ENCODE measurements around the gene MYO1F.
"Not testable (repeated sequence)": the region's sequence is repeated elsewhere in the genome, so short reads cannot be mapped to it uniquely, and the experiment has no call there.

Gene MYO1F

DNA sequence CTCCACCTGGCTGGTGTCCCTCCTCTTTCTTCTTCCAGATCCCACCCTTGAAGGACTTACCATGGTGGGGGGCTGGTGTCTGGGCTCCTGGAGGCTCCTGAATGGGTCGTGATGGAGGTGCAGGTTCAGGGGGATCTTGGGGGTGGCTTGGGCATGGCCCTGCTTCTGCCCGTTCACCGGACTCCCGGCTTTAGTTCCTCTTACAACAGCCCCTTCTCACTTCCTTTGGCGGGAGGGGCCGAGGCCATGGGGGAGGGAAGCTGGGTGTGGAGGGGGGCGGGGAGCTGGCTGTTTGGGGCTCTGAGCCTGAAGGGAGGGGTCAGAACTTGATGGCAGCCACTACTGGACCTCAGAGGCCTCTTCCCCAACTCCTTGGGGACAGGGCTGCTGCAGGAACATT, at the start of gene MYO1F:
MYO1F (minus strand) TSS at position 196 of the 400 bp plus-strand sequence; CDS start at position 63, 133 bp downstream.
- no peak for DNase-seq (ENCODE audit: low read depth)

DNA sequence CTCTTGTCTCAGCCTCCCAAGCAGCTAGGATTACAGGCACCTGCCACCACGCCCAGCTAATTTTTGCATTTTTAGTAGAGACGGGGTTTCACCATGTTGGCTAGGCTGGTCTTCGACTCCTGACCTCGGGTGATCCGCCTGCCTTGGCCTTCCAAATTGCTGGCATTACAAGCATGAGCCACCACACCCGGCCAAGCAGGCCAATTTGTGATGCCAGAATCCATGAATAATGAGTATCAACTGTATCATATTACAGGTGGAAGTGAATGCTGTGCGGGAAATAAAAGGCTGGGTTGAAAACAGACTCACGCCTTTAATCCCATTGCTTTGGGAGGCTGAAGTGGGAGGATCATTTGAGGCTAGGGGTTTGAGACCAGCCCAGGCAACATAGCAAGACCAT, 49.6 kb upstream of the MYO1F start:
- DNase-seq (ENCODE audit: low read depth) = no peak

DNA sequence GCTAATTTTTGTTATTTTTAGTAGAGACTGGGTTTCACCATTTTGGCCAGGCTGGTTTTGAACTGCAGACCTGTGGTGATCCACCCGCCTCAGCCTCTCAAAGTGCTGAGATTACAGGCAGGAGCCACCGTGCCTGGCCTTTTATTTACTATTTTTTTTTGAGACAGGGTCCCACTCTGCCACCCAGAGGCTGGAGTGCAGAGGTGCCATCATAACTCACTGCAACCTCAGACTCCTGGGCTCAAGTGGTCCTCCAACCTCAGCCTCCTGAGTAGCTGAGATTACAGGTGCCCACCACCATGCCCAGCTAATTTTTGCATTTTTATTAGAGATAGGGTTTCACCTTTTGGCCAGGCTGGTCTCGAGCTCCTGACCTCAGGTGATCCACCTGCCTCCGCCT, 45.6 kb upstream of the MYO1F start:
- not testable (repeated sequence) for DNase-seq (ENCODE audit: low read depth)

GRCh38 chr19:8618751-8619150, 41.5 kb upstream of the MYO1F start:
- DNase-seq (ENCODE audit: low read depth) = no peak

DNA sequence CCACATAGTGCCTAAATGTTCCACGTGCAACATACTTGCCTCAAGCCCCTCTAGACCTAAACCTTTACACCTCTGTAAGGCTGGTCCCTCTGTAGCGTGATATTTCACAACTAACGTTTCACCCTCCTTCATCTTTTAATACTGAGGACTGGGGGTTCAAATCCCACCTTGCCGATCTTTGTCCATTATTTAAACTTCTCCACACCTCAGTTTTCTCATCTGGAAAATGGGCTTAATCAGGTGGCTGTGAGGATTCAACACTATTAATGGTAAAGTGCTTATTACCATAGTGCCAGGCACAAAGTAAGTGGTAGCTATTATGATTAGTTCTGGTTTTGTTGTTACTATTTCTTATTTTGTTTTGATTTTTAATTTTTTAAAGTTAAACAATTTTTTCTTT, 40.7 kb upstream of the MYO1F start:
- DNase-seq (ENCODE audit: low read depth) = no peak

DNA sequence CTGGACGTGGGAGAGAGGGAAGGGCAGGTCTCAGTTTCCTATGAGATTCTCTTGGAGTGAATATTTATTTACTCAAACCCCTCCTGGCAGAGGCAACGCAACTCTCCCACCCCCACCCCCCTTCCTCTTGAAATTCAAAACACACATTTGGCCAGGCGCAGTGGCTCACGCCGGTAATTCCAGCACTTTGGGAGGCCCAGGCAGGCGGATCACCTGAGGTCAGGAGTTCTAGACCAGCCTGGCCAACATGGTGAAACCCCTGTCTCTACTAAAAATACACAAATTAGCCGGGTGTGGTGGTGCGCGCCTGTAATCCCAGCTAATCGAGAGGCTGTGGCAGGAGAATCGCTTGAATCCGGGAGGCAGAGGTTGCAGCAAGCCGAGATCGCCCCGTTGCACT, 40.1 kb upstream of the MYO1F start:
- DNase-seq (ENCODE audit: low read depth) = not testable (repeated sequence)

DNA sequence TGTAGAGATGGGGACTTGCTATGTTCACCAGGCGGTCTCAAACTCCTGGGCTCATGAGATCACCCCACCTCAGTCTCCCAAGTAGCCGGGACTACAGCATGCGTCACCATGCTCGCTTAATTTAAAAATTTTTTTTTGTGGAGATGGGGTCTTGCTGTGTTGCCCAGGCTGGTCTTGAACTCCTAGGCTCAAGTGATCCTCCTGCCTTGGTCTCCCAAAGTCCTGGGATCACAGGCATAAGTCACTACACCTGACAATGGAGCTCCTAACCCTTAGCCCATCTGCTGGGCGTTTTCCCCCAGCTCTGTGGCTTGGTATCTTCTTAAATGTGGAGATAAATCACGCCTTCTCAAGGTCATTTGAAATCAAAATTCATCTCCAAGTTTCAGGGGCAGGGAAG, 39.6 kb upstream of the MYO1F start:
- DNase-seq (ENCODE audit: low read depth) = no peak

GRCh38 chr19:8615813-8616596, 38.8 kb upstream of the MYO1F start:
- DNase-seq (ENCODE audit: low read depth) = no peak

- DNase-seq (ENCODE audit: low read depth) = no peak
Measured at GRCh38 chr19:8615024-8615423, 37.8 kb upstream of the MYO1F start.

DNA sequence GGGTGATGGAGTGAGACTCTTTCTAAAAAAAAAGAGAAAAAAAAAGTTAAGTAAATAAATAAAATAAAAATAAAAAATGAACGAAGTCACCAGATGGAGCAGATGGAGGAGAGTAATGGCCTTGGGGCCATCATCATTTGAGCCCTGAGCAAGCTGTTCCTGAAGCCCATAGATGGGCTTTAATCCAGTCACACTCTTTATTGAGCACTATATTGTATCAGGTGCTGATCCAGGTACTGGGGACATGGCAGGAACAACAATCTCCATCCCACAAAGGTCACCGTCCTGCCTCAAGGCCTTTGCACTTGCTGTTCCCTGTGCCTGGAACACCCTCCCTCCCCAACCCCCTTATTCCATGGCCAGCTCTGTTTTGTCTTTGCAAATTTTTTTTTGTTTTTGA, 37.2 kb upstream of the MYO1F start:
- no peak for DNase-seq (ENCODE audit: low read depth)

DNA sequence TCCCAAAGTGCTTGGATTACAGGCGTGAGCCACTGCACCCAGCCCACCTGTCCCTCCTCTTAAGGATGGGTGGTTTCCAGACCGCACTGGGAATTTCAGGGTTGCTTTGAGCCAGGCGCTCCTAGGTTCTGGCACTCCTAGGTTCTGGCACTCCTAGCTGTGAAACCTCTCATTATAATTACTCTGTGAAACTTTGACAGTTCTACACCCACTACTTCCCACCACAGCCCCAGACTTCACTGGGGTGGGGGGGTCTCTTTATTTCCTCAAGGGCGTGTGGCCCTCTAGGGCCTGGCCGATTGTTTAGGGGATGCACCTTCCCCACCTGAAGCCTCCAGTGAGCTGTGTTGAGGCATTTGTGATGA, 35.5 kb upstream of the MYO1F start:
- DNase-seq (ENCODE audit: low read depth) = no peak

- no peak for DNase-seq (ENCODE audit: low read depth)
Measured at GRCh38 chr19:8611877-8612806, 34.9 kb upstream of the MYO1F start.

DNA sequence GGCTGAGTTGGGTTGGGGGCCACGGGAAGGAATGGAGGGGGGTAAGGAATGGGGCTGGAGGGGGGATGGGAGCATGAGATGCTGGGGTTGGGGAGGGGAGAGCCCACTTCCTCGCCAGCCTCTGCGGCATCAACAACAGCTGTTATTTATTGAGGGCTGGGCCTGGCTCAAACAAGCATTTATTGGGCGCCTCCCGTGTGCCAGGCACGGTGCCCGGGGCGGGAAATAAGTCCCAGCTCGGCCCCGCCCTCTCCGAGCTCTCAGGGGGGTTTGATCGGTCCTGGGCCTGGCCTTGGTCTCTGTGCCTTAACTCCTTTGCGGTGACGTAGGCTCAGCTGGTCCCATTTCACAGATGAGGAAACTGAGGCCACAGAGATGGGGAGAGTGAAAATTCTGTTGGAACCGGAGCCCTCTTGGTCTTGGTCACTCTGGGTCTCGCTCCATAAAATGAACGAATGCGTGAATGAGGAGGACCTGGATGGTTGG, 34.2 kb upstream of the MYO1F start:
- no peak for DNase-seq (ENCODE audit: low read depth)

- no peak for DNase-seq (ENCODE audit: low read depth)
Measured at GRCh38 chr19:8610936-8611300, 33.7 kb upstream of the MYO1F start.

GRCh38 chr19:8610041-8610935, 33.0 kb upstream of the MYO1F start, which contains the start of gene ADAMTS10:
Gene ADAMTS10 (minus strand): TSS chr19:8610715. CDS start chr19:8605710, 5,005 bp downstream.
- no peak for DNase-seq (ENCODE audit: low read depth)

DNA sequence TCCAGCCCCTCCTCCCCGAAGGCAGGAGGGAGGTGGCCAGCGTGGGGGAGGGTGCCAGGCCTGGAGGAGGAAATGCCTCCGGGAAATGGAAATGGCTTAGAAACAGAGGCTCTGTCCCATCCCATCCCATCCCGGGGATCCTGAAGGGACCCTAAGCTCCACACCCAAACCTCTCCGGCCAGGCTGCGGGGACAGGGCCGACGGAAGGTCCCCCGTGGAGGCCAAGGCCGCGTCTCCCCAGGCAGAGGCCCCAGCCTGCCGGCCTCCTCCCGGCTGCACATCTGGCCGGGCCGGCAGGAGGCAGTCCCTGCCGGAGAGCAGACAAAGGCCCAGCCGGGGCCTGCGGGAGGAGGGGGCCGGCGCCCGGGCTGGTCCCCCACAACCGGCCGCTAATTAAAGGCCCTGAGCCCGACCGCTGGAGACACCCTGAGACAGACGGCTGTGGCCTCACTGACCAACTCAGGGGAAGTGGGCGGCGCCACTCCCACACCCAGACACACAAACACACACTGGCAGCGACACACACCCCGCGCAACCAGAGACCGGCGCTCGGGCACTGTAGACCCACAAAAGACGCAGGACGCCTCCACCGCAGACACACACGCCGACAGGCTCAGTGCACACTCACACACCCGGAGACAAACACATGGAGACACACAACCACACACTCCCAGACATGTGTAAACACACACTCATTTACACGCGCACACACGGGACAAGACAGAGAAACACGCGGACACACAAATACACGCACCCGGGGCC, 32.2 kb upstream of the MYO1F start:
- DNase-seq (ENCODE audit: low read depth) = no peak

- no peak for DNase-seq (ENCODE audit: low read depth)
Measured at GRCh38 chr19:8608941-8609278, 31.7 kb upstream of the MYO1F start.

DNA sequence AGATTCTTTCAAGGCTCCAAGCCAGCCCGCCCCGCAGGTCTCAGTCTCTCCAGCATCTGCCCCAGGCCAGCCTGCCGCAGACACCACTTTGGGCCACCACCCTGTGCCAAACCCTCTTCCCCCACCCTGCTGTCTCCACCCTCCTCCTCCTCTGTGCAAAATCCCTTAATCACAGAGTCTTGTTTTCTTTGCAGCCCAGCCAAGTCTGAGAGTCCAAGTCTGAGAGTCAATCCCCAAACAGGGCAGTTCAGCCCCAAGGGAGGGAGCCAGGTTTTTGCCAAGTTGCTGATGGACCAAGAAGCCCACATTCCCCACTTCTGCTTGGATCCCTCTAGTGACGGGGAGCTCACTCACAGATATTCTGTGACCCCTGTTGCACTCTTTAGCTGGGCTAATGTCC, 30.1 kb upstream of the MYO1F start:
- no peak for DNase-seq (ENCODE audit: low read depth)

- DNase-seq (ENCODE audit: low read depth) = no peak
Measured at GRCh38 chr19:8605514-8605913, 28.3 kb upstream of the MYO1F start.

- no peak for DNase-seq (ENCODE audit: low read depth)
Measured at GRCh38 chr19:8601796-8602195, 24.6 kb upstream of the MYO1F start.

- DNase-seq (ENCODE audit: low read depth) = no peak
Measured at GRCh38 chr19:8600816-8601215, 23.6 kb upstream of the MYO1F start.

Data from stimulated activated CD8-positive, alpha-beta memory T cell treated with anti-CD3 and anti-CD28 coated beads, Interleukin-15, amount 100 ng/mL, for 1 hour (primary cell).